ENCODE measurements around the gene ARID1A.

DNA sequence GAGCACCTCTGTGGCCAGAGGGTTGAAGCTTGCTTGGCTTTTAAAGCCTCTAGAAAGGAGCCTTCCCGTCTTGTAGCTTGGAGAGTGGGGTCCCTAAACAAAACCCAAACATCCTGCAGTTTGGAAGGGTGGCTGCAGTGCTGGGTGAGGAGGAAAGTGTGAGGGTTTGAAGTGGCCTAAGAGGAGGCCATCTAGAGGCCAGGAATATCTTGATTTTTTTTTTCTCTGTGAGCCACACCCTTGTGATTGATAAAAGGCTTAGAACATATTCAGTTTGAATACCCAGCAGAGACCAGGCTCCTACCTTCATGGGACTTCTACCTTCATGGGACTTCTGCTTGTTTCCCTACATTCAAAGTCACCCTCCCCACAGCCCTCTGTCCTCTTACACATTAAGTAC is 54.6 kb downstream of the ARID1A start:
- no peak for TF ChIP-seq EZH2phosphoT487 (IDR thresholded peaks at IDR 0.05; ENCODE audit: borderline replicate concordance)
- 0 out of 2 replicates have a peak, but pooled peaks have one; percentile 17 for TF ChIP-seq CTCF (conservative IDR thresholded peaks at IDR 0.05; ENCODE audit: low read length)
